Stimulated activated CD4-positive, alpha-beta T cell treated with anti-CD3 and anti-CD28 coated beads, Interleukin-4, amount 100 ng/mL, for 4 hours (primary cell): ENCODE measurements around the gene BCAS4.
"Not testable (repeated sequence)": the region's sequence is repeated elsewhere in the genome, so short reads cannot be mapped to it uniquely, and the experiment has no call there.

Experiments used
- DNase-seq, 2 experiments: peaks; one replicate each; pipeline ENCODE4 v3.0.0-alpha.2; 2020

The BCAS4 gene

GRCh38 chr20:50772420-50773185 is 22.3 kb upstream of the BCAS4 start:
- no peak for DNase-seq

GRCh38 chr20:50774515-50774914 is 20.3 kb upstream of the BCAS4 start:
- DNase-seq: no peak

- no peak for DNase-seq
These were observed 18.6 kb upstream of the BCAS4 start for GRCh38 chr20:50776122-50776817.

GRCh38 chr20:50777373-50777772 is 17.5 kb upstream of the BCAS4 start:
- DNase-seq: no peak

GRCh38 chr20:50778994-50779393 is 15.9 kb upstream of the BCAS4 start:
- DNase-seq: not testable (repeated sequence)

- DNase-seq: no peak
These were observed 11.5 kb upstream of the BCAS4 start for GRCh38 chr20:50783390-50783789.

GRCh38 chr20:50783903-50784302 is 11.0 kb upstream of the BCAS4 start:
- DNase-seq: no peak

GRCh38 chr20:50784464-50784863 is 10.4 kb upstream of the BCAS4 start:
- DNase-seq: no peak

- DNase-seq: no peak
These were observed 8.2 kb upstream of the BCAS4 start for GRCh38 chr20:50786703-50787102.

- DNase-seq: no peak
These were observed 7.7 kb upstream of the BCAS4 start for GRCh38 chr20:50787181-50787580.

GRCh38 chr20:50788045-50788991 is 6.5 kb upstream of the BCAS4 start:
- no peak for DNase-seq

GRCh38 chr20:50789968-50790650 is 4.8 kb upstream of the BCAS4 start:
- no peak for DNase-seq

- DNase-seq: peak; percentile 71 to 80
These were observed 4.1 kb upstream of the BCAS4 start for GRCh38 chr20:50790651-50791277.

- no peak for DNase-seq
These were observed 1.9 kb upstream of the BCAS4 start for GRCh38 chr20:50792708-50793574.

- peak; percentile 25 to 38 for DNase-seq
These were observed 1.3 kb upstream of the BCAS4 start for GRCh38 chr20:50793575-50794016.

- no peak for DNase-seq
These were observed 548 bp upstream of the BCAS4 start for GRCh38 chr20:50794181-50794845.

- DNase-seq: no peak
These were observed 2.3 kb downstream of the BCAS4 start for GRCh38 chr20:50797142-50797541.

- no peak for DNase-seq
These were observed 3.8 kb downstream of the BCAS4 start for GRCh38 chr20:50798650-50799049.

- no peak for DNase-seq
These were observed 4.5 kb downstream of the BCAS4 start for GRCh38 chr20:50799176-50799889.
